Activated CD4-positive, CD25-positive, alpha-beta regulatory T cell (primary cell): ENCODE measurements around the gene ANKRD18A.

Source experiments
- DNase-seq, 4 experiments: peaks; one replicate each; lab custom pipeline; 2025; lab: John Stamatoyannopoulos, UW

Gene ANKRD18A

DNA sequence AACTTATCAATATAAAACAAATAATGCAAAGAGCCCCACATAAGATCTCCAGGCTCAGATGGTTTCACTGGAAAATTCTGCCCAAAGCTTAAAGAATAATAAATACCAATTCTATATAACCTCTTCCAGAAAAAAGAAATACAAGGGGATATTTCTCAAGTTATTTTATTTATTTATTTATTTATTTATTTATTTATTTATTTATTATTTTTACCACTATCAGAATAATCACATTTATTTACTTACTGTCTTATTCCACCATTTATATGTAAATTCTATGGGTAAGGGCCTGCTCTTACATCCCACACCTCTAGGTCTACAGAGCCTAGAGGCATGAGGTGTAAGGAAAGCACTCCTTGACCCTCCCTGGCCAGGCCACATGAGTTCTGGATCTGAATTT, 91.1 kb downstream of the ANKRD18A start:
- DNase-seq, result no peak

DNA sequence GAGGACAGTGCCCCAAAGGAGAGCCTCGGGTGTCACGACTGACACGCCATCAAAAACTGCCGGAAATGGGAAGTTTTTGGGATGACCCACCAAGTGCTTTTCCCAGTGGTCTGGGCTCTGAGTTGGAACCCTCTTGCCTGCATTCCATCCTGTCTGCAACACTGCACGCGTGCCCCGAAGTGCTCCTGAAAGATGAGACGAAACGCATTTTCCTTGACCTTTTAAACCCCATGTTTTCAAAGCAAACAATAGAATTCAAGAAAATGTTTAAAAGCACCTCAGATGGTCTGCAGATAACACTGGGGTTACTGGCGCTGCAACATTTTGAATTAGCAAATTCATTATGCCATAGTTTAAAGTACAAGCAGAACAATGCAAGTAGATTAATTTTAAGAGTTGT, 92.9 kb downstream of the ANKRD18A start:
- no peak for DNase-seq

DNA sequence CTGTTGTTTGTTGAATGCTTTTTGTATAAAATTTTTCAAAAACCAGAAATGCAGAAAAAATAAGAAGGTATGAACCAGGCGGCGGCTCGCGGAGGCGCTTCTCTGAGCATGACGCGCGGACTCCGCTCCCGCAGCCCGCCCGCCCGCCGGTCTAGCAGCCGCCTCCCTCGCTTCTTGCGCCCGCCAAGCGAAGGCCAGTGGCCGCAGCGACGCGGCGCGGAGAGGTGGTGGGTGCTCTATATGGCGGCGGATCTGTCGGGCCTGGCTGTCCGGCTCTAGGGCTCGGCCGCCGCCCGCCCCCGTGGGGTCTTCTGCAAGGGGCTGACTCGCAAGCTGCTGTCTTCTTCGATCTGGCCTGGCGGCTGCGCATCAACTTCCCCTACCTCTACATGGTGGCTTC, 93.8 kb downstream of the ANKRD18A start:
- no peak for DNase-seq

DNA sequence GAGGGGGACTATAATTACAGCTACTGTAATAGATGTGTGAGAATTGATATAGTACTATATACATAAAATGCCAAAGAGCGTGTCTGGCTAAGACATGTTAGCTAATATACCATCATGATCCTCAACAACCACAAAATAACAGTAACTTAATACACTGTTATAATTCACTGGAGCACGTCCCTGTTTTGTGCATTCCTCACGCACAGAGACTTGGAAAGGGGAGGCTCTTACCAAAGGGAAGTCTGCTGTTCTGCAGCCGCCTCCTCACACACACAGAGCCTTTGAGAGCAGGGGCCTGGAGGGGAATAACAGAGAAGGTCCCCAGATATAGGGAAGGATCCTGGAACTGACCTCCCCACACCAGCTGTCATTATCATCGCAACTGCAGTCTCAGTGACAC, 97.3 kb downstream of the ANKRD18A start:
- DNase-seq, result no peak

DNA sequence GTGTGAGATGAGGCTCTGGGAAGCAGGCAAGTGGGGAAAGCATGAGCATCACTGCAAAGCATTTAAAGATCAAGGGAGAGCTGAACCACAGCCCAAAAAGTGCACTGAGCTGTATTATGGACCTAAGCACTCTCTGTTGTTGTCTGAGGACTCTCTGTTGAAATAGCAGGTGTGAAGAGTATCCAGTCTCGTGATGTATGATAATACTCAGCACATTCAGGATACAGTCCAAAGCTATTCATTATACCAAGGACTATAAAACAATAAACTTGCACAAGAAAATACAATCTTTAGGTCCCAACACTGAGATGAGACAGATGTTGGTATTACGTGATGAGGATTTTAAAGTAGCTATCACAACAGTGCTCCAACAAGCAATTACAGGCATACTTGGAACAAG, 98.6 kb downstream of the ANKRD18A start:
- DNase-seq, result no peak
